Lower lobe of right lung (tissue), 2 donors: ENCODE data around the gene BTNL3. TPM values are rescaled to one million over a fixed set of nuclear protein-coding genes. Genes with fewer than 3 reads are reported as not detected.
A peak's percentile ranks its signal among the peaks of the same experiment; 100 is the strongest.

ENCODE experiments used
- ATAC-seq, 2 donors: fragments of 200-7000 bp; cut with Tn5 transposase; one replicate each; pipeline ENCODE4 v1.9.1; 2020 to 2022; ENCODE audit warnings: mild to moderate bottlenecking in 2 of 2, moderate library complexity in 2 of 2
- DNase-seq: peaks from one replicate; pipeline ENCODE4 v3.0.0-alpha.2; 2020
- H3K27ac ChIP-seq: fragments of 200-600 bp; one replicate; pipeline ENCODE4 v1.8.0; 2022
- H3K27me3 ChIP-seq: fragments of 200-600 bp; one replicate; pipeline ENCODE4 v1.8.0; 2022; ENCODE audit warnings: low read depth
- H3K36me3 ChIP-seq: fragments of 200-600 bp; one replicate; pipeline ENCODE4 v1.8.0; 2022; ENCODE audit warnings: mild to moderate bottlenecking
- H3K4me1 ChIP-seq: fragments of 200-600 bp; one replicate; pipeline ENCODE4 v1.8.0; 2022
- H3K4me3 ChIP-seq: fragments of 200-600 bp; one replicate; pipeline ENCODE4 v1.8.0; 2022; ENCODE audit warnings: mild to moderate bottlenecking
- H3K9me3 ChIP-seq: fragments of 200-600 bp; one replicate; pipeline ENCODE4 v1.8.0; 2022
- CTCF ChIP-seq: fragments of 200-600 bp; IDR thresholded peaks from one replicate; pipeline ENCODE4 v1.8.0; 2022; ENCODE audit warnings: antibody characterized with exemption, mild to moderate bottlenecking
- intact Hi-C: fragments of 100-400 bp; cut with DNase I; formaldehyde crosslinking; loops from one replicate; pipeline ENCODE4 v1.11.0; 2022
- long read RNA-seq: library from polyadenylated mRNA; unstranded; transcript quantifications from one replicate; pipeline ENCODE4 v2.0.0, GENCODE V29; 2021
- total RNA-seq: library from RNA; stranded (reverse); fragmentation: NEBNext Ultra II Directional; extraction: Animal tissue kit (Norgen Biotek cat#: 25700); gene quantifications from one replicate; pipeline ENCODE4 v1.2.1, GENCODE V29; 2021
- donor health status: DM: no; HTN: yes; CAD: no; lungs with severe emphysema.

Gene BTNL3
- not detected for total RNA-seq
- long read RNA-seq = 0 reads

DNA sequence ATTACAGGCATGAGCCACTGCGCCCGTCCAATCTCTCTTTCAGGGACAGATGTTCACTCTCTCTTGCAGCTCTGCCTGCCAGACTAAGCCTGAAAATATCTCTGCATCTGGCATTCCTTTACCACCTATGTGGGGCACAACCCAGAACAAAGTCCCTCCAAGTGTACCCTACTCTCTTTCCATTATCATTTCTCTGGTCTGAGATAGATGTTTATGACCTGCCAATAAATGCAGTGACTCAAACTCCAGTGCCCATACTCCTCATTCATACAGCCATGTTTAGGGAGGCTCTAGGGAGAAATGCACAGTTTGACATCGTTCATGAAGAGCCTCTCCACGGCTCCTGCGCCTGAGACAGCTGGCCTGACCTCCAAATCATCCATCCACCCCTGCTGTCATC is at the start of gene BTNL3:
BTNL3 (plus strand) TSS at position 255 of the 400 bp plus-strand sequence. CDS start 183 bp downstream, outside the sequence.
- DNase-seq (no peak), ATAC-seq (no peak)
- Histone ChIP-seq H3K27me3 (no peaks in the 10 kb centered on the region), H3K9me3 (no peaks in the 10 kb centered on the region), H3K36me3 (no peaks in the 10 kb centered on the region), H3K4me3 (no peak within 1 kb of the TSS), H3K27ac (no peak within 1 kb of the TSS), H3K4me1 (no peaks in the 10 kb centered on the region)
- no peak for TF ChIP-seq CTCF
- intact Hi-C loops = no loop called here

DNA sequence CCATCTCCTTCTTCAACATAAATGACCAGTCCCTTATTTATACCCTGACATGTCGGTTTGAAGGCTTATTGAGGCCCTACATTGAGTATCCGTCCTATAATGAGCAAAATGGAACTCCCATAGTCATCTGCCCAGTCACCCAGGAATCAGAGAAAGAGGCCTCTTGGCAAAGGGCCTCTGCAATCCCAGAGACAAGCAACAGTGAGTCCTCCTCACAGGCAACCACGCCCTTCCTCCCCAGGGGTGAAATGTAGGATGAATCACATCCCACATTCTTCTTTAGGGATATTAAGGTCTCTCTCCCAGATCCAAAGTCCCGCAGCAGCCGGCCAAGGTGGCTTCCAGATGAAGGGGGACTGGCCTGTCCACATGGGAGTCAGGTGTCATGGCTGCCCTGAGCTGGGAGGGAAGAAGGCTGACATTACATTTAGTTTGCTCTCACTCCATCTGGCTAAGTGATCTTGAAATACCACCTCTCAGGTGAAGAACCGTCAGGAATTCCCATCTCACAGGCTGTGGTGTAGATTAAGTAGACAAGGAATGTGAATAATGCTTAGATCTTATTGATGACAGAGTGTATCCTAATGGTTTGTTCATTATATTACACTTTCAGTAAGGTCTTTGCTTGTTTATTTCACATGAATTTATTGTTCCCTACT is 38.2 kb upstream of the BTNL3 start:
- Histone ChIP-seq H3K9me3 (no peaks in the 10 kb centered on the region), H3K27ac (peak overlapping the region; percentile 31), H3K4me1 (no peaks in the 10 kb centered on the region), H3K36me3 (no peaks in the 10 kb centered on the region), H3K4me3 (no peak overlapping the region), H3K27me3 (no peaks in the 10 kb centered on the region)
- intact Hi-C loops = no loop called here
- ATAC-seq = peak; percentile 45 to 68
- DNase-seq = no peak
- no peak for TF ChIP-seq CTCF

- no peak for TF ChIP-seq CTCF
- H3K4me1 ChIP-seq = no peaks in the 10 kb centered on the region
- H3K36me3 ChIP-seq = no peaks in the 10 kb centered on the region
- intact Hi-C loops = no loop called here
- H3K9me3 ChIP-seq = no peaks in the 10 kb centered on the region
- no peak overlapping the region for H3K4me3 ChIP-seq
- no peaks in the 10 kb centered on the region for H3K27me3 ChIP-seq
- no peak overlapping the region for H3K27ac ChIP-seq
- peak; percentile 48 to 66 for ATAC-seq
- DNase-seq = no peak
Measured at GRCh38 chr5:180959661-180960060, 29.0 kb upstream of the BTNL3 start.

- H3K9me3 ChIP-seq = no peaks in the 10 kb centered on the region
- intact Hi-C loops = no loop called here
- TF ChIP-seq CTCF = no peak
- no peaks in the 10 kb centered on the region for H3K4me1 ChIP-seq
- DNase-seq (no peak), ATAC-seq (no peak)
- no peak overlapping the region for H3K27ac ChIP-seq
- no peaks in the 10 kb centered on the region for H3K36me3 ChIP-seq
- H3K27me3 ChIP-seq = no peaks in the 10 kb centered on the region
- no peak overlapping the region for H3K4me3 ChIP-seq
Measured at GRCh38 chr5:180960209-180960608, 28.4 kb upstream of the BTNL3 start.

DNA sequence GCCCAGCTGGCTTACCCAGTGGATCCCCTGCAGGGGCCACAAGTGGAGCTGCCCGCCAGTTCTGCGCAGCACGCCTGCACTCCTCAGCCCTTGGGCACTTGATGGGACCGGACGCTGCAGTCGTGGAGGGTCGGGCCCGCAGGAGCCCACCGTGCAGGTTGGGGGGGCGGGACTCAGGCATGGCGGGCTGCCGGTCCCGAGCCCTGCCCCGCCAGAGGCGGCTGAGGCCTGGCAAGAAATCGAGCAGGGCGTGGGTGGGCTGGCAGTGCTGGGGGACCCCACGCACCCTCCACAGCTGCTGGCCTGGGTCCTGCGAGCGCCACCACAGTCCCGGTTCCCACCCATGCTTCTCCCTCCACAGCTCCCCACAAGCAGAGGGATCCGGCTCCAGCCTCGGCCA is 19.2 kb upstream of the BTNL3 start:
- intact Hi-C loops = no loop called here
- ATAC-seq = no peak
- Histone ChIP-seq H3K9me3 (no peaks in the 10 kb centered on the region), H3K36me3 (no peaks in the 10 kb centered on the region), H3K27ac (no peak overlapping the region), H3K27me3 (no peaks in the 10 kb centered on the region), H3K4me3 (no peak overlapping the region), H3K4me1 (no peaks in the 10 kb centered on the region)
- DNase-seq = no peak
- no peak for TF ChIP-seq CTCF
